Peyer's patch (tissue), 4 donors: ENCODE measurements around the gene RAD51B. TPM values are rescaled to one million over a fixed set of nuclear protein-coding genes. Genes with fewer than 3 reads are reported as not detected.
"Not testable (repeated sequence)": the region's sequence is repeated elsewhere in the genome, so short reads cannot be mapped to it uniquely, and the experiment has no call there.

Experiments
- DNase-seq, 3 donors: peaks; one replicate each; pipeline ENCODE4 v3.0.0-alpha.2; 2017 to 2019
- H3K27ac ChIP-seq, 4 donors: fragments of 200-600 bp; sonication (generic); one replicate each; pipeline ENCODE4 v1.5.1; 2016 to 2019
- H3K27me3 ChIP-seq, 2 donors: fragments of 200-600 bp; sonication (generic); one replicate each; pipeline ENCODE4 v1.5.1; 2019
- H3K36me3 ChIP-seq, 3 donors: fragments of 200-600 bp; sonication (generic); one replicate each; pipeline ENCODE4 v1.5.1; 2016 to 2019
- H3K4me1 ChIP-seq, 4 donors: fragments of 200-600 bp; sonication (generic); one replicate each; pipeline ENCODE4 v1.5.1; 2016 to 2019
- H3K4me3 ChIP-seq, 4 donors: fragments of 200-600 bp; sonication (generic); 1 replicate in 3 of 4; 2 replicates in 1 of 4; pipeline ENCODE4 v1.5.1; 2016 to 2019; ENCODE audit warnings: mild to moderate bottlenecking in 1 of 4
- H3K9me3 ChIP-seq, 4 donors: fragments of 200-600 bp; sonication (generic); one replicate each; pipeline ENCODE4 v1.5.1; 2016 to 2019; ENCODE audit warnings: mild to moderate bottlenecking in 1 of 4
- CTCF ChIP-seq, 6 experiments: fragments of 450-650 bp in 4 of 6; fragments of 200-600 bp in 2 of 6; sonication (generic) in 1 of 6; IDR thresholded peaks; one replicate each; pipeline ENCODE4 v1.5.1; 2017 to 2019; ENCODE audit warnings: antibody characterized with exemption in 6 of 6, mild to moderate bottlenecking in 3 of 6, moderate library complexity in 1 of 6
- POLR2A ChIP-seq, 2 donors: fragments of 450-650 bp; IDR thresholded peaks; one replicate each; pipeline ENCODE4 v1.5.1; 2017; ENCODE audit warnings: antibody characterized with exemption in 2 of 2, mild to moderate bottlenecking in 2 of 2, moderate library complexity in 2 of 2
- total RNA-seq, 4 donors: library from RNA; depleted of rRNA; stranded (reverse); fragments of >200 nt; gene quantifications; one replicate each; pipeline ENCODE4 v1.1.0, GENCODE V29; 2016

RAD51B gene
- total RNA-seq, 4 donors from 2014 or later, result 12.6 to 103 (median 33.1) TPM

GRCh38 chr14:68295316-68295816, 475.8 kb downstream of the RAD51B start:
- H3K27ac ChIP-seq, result peak overlapping the region in 1 of 4 donors; percentile 16
- H3K4me1 ChIP-seq, result peaks cover 0 to 45% (median 14%) of the 10 kb centered on the region in 4 donors
- H3K27me3 ChIP-seq, result no peaks in the 10 kb centered on the region
- TF ChIP-seq CTCF (IDR thresholded peaks at IDR 0.05), result no peak
- no peak for TF ChIP-seq POLR2A (IDR thresholded peaks at IDR 0.05)
- peak in 1 of 3 donors; percentile 57 for DNase-seq
- H3K4me3 ChIP-seq, result no peak overlapping the region
- no peaks in the 10 kb centered on the region for H3K9me3 ChIP-seq
- no peaks in the 10 kb centered on the region for H3K36me3 ChIP-seq

GRCh38 chr14:68297039-68297438, 477.5 kb downstream of the RAD51B start:
- H3K27me3 ChIP-seq, result no peaks in the 10 kb centered on the region
- H3K27ac ChIP-seq, result peak overlapping the region in 1 of 4 donors; percentile 0
- no peak for DNase-seq
- H3K36me3 ChIP-seq, result no peaks in the 10 kb centered on the region
- no peaks in the 10 kb centered on the region for H3K9me3 ChIP-seq
- H3K4me3 ChIP-seq, result no peak overlapping the region
- peaks cover 0 to 37% (median 10%) of the 10 kb centered on the region in 4 donors for H3K4me1 ChIP-seq
- TF ChIP-seq POLR2A (IDR thresholded peaks at IDR 0.05), result no peak
- TF ChIP-seq CTCF (IDR thresholded peaks at IDR 0.05), result no peak

- no peaks in the 10 kb centered on the region for H3K27me3 ChIP-seq
- H3K9me3 ChIP-seq, result peaks cover 0 to 4% (median 0%) of the 10 kb centered on the region in 4 donors
- H3K4me3 ChIP-seq, result no peak overlapping the region
- TF ChIP-seq CTCF (IDR thresholded peaks at IDR 0.05), result peak in 1 of 6 experiments; percentile 20
- TF ChIP-seq POLR2A (IDR thresholded peaks at IDR 0.05), result no peak
- no peak for DNase-seq
- peaks cover 0 to 29% (median 5%) of the 10 kb centered on the region in 4 donors for H3K4me1 ChIP-seq
- no peak overlapping the region for H3K27ac ChIP-seq
- no peaks in the 10 kb centered on the region for H3K36me3 ChIP-seq
These were observed 478.4 kb downstream of the RAD51B start for GRCh38 chr14:68297876-68298468.

- Histone ChIP-seq H3K27me3 (no peaks in the 10 kb centered on the region), H3K4me3 (no peak overlapping the region), H3K36me3 (no peaks in the 10 kb centered on the region), H3K27ac (no peak overlapping the region), H3K4me1 (peaks cover 0 to 9% (median 0%) of the 10 kb centered on the region in 4 donors), H3K9me3 (peaks cover 0 to 4% (median 0%) of the 10 kb centered on the region in 4 donors)
- TF ChIP-seq POLR2A (IDR thresholded peaks at IDR 0.05), result no peak
- no peak for TF ChIP-seq CTCF (IDR thresholded peaks at IDR 0.05)
- DNase-seq, result no peak
These were observed 481.0 kb downstream of the RAD51B start for GRCh38 chr14:68300608-68301007.

- no peaks in the 10 kb centered on the region for H3K27me3 ChIP-seq
- H3K36me3 ChIP-seq, result no peaks in the 10 kb centered on the region
- TF ChIP-seq POLR2A (IDR thresholded peaks at IDR 0.05) (no peak), CTCF (IDR thresholded peaks at IDR 0.05) (no peak)
- no peak overlapping the region for H3K27ac ChIP-seq
- no peak for DNase-seq
- H3K4me3 ChIP-seq, result no peak overlapping the region
- H3K4me1 ChIP-seq, result peaks cover 0 to 3% (median 0%) of the 10 kb centered on the region in 4 donors
- peaks cover 0 to 4% (median 0%) of the 10 kb centered on the region in 4 donors for H3K9me3 ChIP-seq
These were observed 481.6 kb downstream of the RAD51B start for GRCh38 chr14:68301219-68301618.

- H3K36me3 ChIP-seq, H3K27me3 ChIP-seq, DNase-seq, H3K27ac ChIP-seq, H3K9me3 ChIP-seq, H3K4me3 ChIP-seq, H3K4me1 ChIP-seq: not testable (repeated sequence)
These were observed 483.4 kb downstream of the RAD51B start for GRCh38 chr14:68302938-68303337.
